T-cell (primary cell): ENCODE measurements around the gene CREBRF. TPM values are rescaled to one million over a fixed set of nuclear protein-coding genes. Genes with fewer than 3 reads are reported as not detected.

Experiments used
- ATAC-seq, 4 experiments: fragments of 200-7000 bp in 3 of 4; fragments of 150-1000 bp in 1 of 4; cut with Tn5 transposase; replicated peaks in 1 of 4; 1 replicate in 3 of 4; 2 replicates in 1 of 4; pipeline ENCODE4 v1.10.0; 2021; ENCODE audit warnings: moderate library complexity in 3 of 4, mild to moderate bottlenecking in 2 of 4, moderate number of reproducible peaks in 1 of 4
- CTCF ChIA-PET, 2 donors: fragments of 300-600 bp; sonication (Branson Sonifier 250); formaldehyde crosslinking; loops; one replicate each; lab custom pipeline; 2022; ENCODE audit warnings: antibody characterized with exemption in 2 of 2; lab: Charles Lee
- POLR2A ChIA-PET, 2 donors: fragments of 300-600 bp; sonication (Branson Sonifier 250); formaldehyde crosslinking; loops; one replicate each; lab custom pipeline; 2022; ENCODE audit warnings: antibody characterized with exemption in 2 of 2; lab: Charles Lee
- DNase-seq, 35 experiments: peaks; one replicate each; pipeline versions ENCODE4 v3.0.0 to v3.0.0-alpha.2; 2013 to 2023
- H3K27ac ChIP-seq: one replicate; pipeline ENCODE4 v1.5.1; 2013; ENCODE audit warnings: low read length
- H3K27me3 ChIP-seq, 2 experiments: replicated peaks in 1 of 2; 1 replicate in 1 of 2; 2 replicates in 1 of 2; pipeline versions ENCODE4 v1.6.1 to v1.7.0; 2013; ENCODE audit warnings: low read length in 1 of 2, mixed read lengths in 1 of 2; ENCODE audit not compliant: control insufficient read depth in 2 of 2, insufficient read depth in 2 of 2; ENCODE audit errors: extremely low read depth in 1 of 2
- H3K36me3 ChIP-seq, 2 donors: 1 replicate in 1 of 2; 2 replicates in 1 of 2; pipeline versions ENCODE4 v1.6.1 to v1.7.0; 2013; ENCODE audit warnings: low read length in 1 of 2; ENCODE audit not compliant: control insufficient read depth in 2 of 2, insufficient read depth in 1 of 2; ENCODE audit errors: extremely low read depth in 1 of 2
- H3K4me1 ChIP-seq, 2 experiments: 1 replicate in 1 of 2; 2 replicates in 1 of 2; pipeline versions ENCODE4 v1.6.1 to v1.7.0; 2013; ENCODE audit warnings: low read length in 2 of 2, mixed read lengths in 1 of 2; ENCODE audit not compliant: insufficient read depth in 2 of 2, control insufficient read depth in 1 of 2; ENCODE audit errors: extremely low read depth in 1 of 2
- H3K4me3 ChIP-seq, 2 donors: 1 replicate in 1 of 2; 2 replicates in 1 of 2; pipeline versions ENCODE4 v1.5.1 to v1.7.0; 2013; ENCODE audit warnings: mild to moderate bottlenecking in 2 of 2, low read length in 1 of 2, moderate library complexity in 1 of 2; ENCODE audit not compliant: control insufficient read depth in 1 of 2; ENCODE audit errors: extremely low read depth in 1 of 2
- H3K9me3 ChIP-seq: 2 replicates; pipeline ENCODE4 v1.7.0; 2013
- H3K27ac Mint-ChIP-seq, 2 donors: one replicate each; pipeline ENCODE4 v1.8.0; 2020 to 2021; ENCODE audit warnings: mild to moderate bottlenecking in 2 of 2, mixed read lengths in 2 of 2
- H3K27me3 Mint-ChIP-seq, 2 donors: one replicate each; pipeline ENCODE4 v1.8.0; 2021 to 2022; ENCODE audit warnings: mixed read lengths in 2 of 2
- H3K36me3 Mint-ChIP-seq: one replicate; pipeline ENCODE4 v1.8.0; 2021; ENCODE audit warnings: mixed read lengths
- H3K4me1 Mint-ChIP-seq, 3 donors: one replicate each; pipeline ENCODE4 v1.8.0; 2020 to 2022; ENCODE audit warnings: mixed read lengths in 3 of 3, mild to moderate bottlenecking in 1 of 3
- H3K4me3 Mint-ChIP-seq, 3 donors: one replicate each; pipeline ENCODE4 v1.8.0; 2020 to 2022; ENCODE audit warnings: mild to moderate bottlenecking in 3 of 3, mixed read lengths in 3 of 3, moderate library complexity in 3 of 3
- H3K9me3 Mint-ChIP-seq, 3 donors: one replicate each; pipeline ENCODE4 v1.8.0; 2020 to 2022; ENCODE audit warnings: mixed read lengths in 3 of 3
- WGBS: methylation state at CpG from one replicate; pipeline ENCODE4 v1.1.5; 2013; ENCODE audit warnings: missing lambda C conversion rate; ENCODE audit not compliant: insufficient coverage; 5-methylcytosine and 5-hydroxymethylcytosine counted together
- total RNA-seq, 35 experiments: library from RNA in 6 of 35; stranded (reverse) in 6 of 35; fragments of 120-200 nt in 1 of 35; gene quantifications; one replicate each; pipeline versions ENCODE4 v1.2.1 to v1.2.4 and lab custom pipeline; 2013 to 2026

The CREBRF gene
- total RNA-seq, 5 donors from 2014 or later (not counting 1 experiment from before 2014, with no cell fraction given), result 77.8 to 94.7 (median 89.7) TPM

GRCh38 chr5:173172166-173172565 lies 116.0 kb downstream of the CREBRF start:
- H3K4me1 Mint-ChIP-seq, result no peaks in the 10 kb centered on the region
- Histone ChIP-seq H3K36me3 (no peaks in the 10 kb centered on the region), H3K4me1 (no peaks in the 10 kb centered on the region), H3K4me3 (no peak overlapping the region), H3K9me3 (no peaks in the 10 kb centered on the region), H3K27me3 (peaks cover 0 to 3% of the 10 kb centered on the region in 2 experiments), H3K27ac (no peak overlapping the region)
- no peak overlapping the region for H3K27ac Mint-ChIP-seq
- ATAC-seq (no peak), DNase-seq (no peak)
- H3K27me3 Mint-ChIP-seq, result no peaks in the 10 kb centered on the region
- ChIA-PET CTCF (no interaction called here), POLR2A (interaction anchor here in 1 of 2 donors (0.6 kb wide), 1 partner anchor 760 kb away, joined by 3 read pairs; no protein-coding TSS in a partner anchor)
- H3K4me3 Mint-ChIP-seq, result no peak overlapping the region
- peaks cover 0 to 5% (median 0%) of the 10 kb centered on the region in 3 donors for H3K9me3 Mint-ChIP-seq
- H3K36me3 Mint-ChIP-seq, result no peaks in the 10 kb centered on the region
- no CpG with 5 or more reads among the region's 8 CpGs for WGBS

GRCh38 chr5:173175523-173175922 lies 119.4 kb downstream of the CREBRF start:
- H3K36me3 ChIP-seq, result no peaks in the 10 kb centered on the region
- Mint-ChIP-seq H3K36me3 (no peaks in the 10 kb centered on the region), H3K9me3 (peaks cover 0 to 13% (median 4%) of the 10 kb centered on the region in 3 donors), H3K27me3 (peaks cover 3 to 4% of the 10 kb centered on the region in 2 donors), H3K4me3 (no peak overlapping the region), H3K27ac (no peak overlapping the region), H3K4me1 (peaks cover 0 to 2% (median 0%) of the 10 kb centered on the region in 3 donors)
- no peak for ATAC-seq
- H3K27me3 ChIP-seq, result peaks cover 0 to 12% of the 10 kb centered on the region in 2 experiments
- H3K27ac ChIP-seq, result no peak overlapping the region
- H3K4me1 ChIP-seq, result no peaks in the 10 kb centered on the region
- H3K9me3 ChIP-seq, result no peaks in the 10 kb centered on the region
- no CpG with 5 or more reads among the region's 4 CpGs for WGBS
- ChIA-PET POLR2A (no interaction called here), CTCF (no interaction called here)
- H3K4me3 ChIP-seq, result no peak overlapping the region
- DNase-seq, result no peak

DNA sequence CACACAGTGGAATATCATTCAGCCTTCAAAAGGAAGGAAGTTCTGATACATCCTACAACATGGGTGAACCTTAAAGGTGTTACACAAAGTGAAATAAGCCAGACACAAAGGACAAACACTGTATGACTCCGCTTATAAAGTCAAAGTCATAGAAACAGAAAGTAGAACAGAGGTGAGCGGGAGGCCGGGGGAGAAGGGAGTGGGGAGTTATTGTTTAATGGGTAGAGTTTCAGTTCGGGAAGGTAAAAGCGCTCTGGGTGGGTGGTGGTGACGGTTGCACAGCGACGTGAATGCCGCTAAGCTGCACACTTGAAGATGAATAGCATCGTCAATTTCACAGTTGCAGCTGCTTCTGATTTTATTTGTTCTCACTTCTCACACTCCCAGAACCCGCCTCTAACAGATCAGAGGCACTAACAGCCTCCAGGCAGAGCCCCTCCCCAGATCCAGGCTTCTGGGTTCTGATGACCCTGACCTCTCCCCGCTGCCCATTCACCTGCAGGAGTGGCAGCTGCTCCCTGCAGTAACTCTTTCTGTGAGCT lies 122.3 kb downstream of the CREBRF start:
- Mint-ChIP-seq H3K27me3 (peaks cover 3 to 4% of the 10 kb centered on the region in 2 donors), H3K27ac (no peak overlapping the region), H3K36me3 (no peaks in the 10 kb centered on the region), H3K9me3 (peaks cover 2 to 7% (median 4%) of the 10 kb centered on the region in 3 donors), H3K4me1 (peaks cover 0 to 2% (median 0%) of the 10 kb centered on the region in 3 donors), H3K4me3 (no peak overlapping the region)
- CTCF ChIA-PET, result no interaction called here
- Histone ChIP-seq H3K36me3 (no peaks in the 10 kb centered on the region), H3K4me1 (no peaks in the 10 kb centered on the region), H3K4me3 (no peak overlapping the region), H3K27me3 (peaks cover 0 to 12% of the 10 kb centered on the region in 2 experiments), H3K27ac (no peak overlapping the region), H3K9me3 (no peaks in the 10 kb centered on the region)
- WGBS, result 55% methylated on average over 7 of the region's 12 CpGs
- no peak for ATAC-seq
- DNase-seq, result no peak
- POLR2A ChIA-PET, result no interaction called here

GRCh38 chr5:173180331-173180730 lies 124.2 kb downstream of the CREBRF start:
- peaks cover 0 to 2% (median 0%) of the 10 kb centered on the region in 3 donors for H3K4me1 Mint-ChIP-seq
- H3K4me3 ChIP-seq, result no peak overlapping the region
- CTCF ChIA-PET, result no interaction called here

GRCh38 chr5:173187054-173187743 lies 131.0 kb downstream of the CREBRF start:
- Histone ChIP-seq H3K27me3 (peaks cover 0 to 4% of the 10 kb centered on the region in 2 experiments), H3K4me3 (no peak overlapping the region), H3K9me3 (no peaks in the 10 kb centered on the region), H3K27ac (no peak overlapping the region), H3K4me1 (no peaks in the 10 kb centered on the region), H3K36me3 (no peaks in the 10 kb centered on the region)
- Mint-ChIP-seq H3K9me3 (no peaks in the 10 kb centered on the region), H3K4me1 (no peaks in the 10 kb centered on the region), H3K27me3 (peaks cover 1 to 4% of the 10 kb centered on the region in 2 donors), H3K27ac (no peak overlapping the region), H3K4me3 (no peak overlapping the region), H3K36me3 (no peaks in the 10 kb centered on the region)
- peak in 3 of 35 experiments; percentile 3 to 14 (median 11) for DNase-seq
- CTCF ChIA-PET, result interaction anchor here in 1 of 2 donors (1.1 kb wide), 1 partner anchor 204 kb away, joined by 3 read pairs; the partner anchor contains the start of gene ATP6V0E1
- ATAC-seq, result peak in 1 of 4 experiments; percentile 51
- POLR2A ChIA-PET, result no interaction called here
- 88% methylated on average over 11 of the region's 11 CpGs for WGBS

More at GRCh38 chr5:173180331-173180730, 124.2 kb downstream of the CREBRF start:
- ATAC-seq (no peak), DNase-seq (no peak)
- Mint-ChIP-seq H3K9me3 (peaks cover 2 to 7% (median 4%) of the 10 kb centered on the region in 3 donors), H3K27ac (no peak overlapping the region), H3K27me3 (peaks cover 3 to 4% of the 10 kb centered on the region in 2 donors), H3K4me3 (no peak overlapping the region), H3K36me3 (no peaks in the 10 kb centered on the region)
- H3K4me1 ChIP-seq, result no peaks in the 10 kb centered on the region
- WGBS, result 45% methylated on average over 2 of the region's 2 CpGs
- no peak overlapping the region for H3K27ac ChIP-seq
- no peaks in the 10 kb centered on the region for H3K9me3 ChIP-seq
- peaks cover 0 to 10% of the 10 kb centered on the region in 2 experiments for H3K27me3 ChIP-seq
- no peaks in the 10 kb centered on the region for H3K36me3 ChIP-seq
- POLR2A ChIA-PET, result interaction anchor here in 1 of 2 donors (0.7 kb wide), 1 partner anchor 97 kb away, joined by 3 read pairs; no protein-coding TSS in a partner anchor

GRCh38 chr5:173188280-173188679 lies 132.1 kb downstream of the CREBRF start:
- Mint-ChIP-seq H3K27me3 (peaks cover 4 to 6% of the 10 kb centered on the region in 2 donors), H3K4me3 (no peak overlapping the region), H3K4me1 (no peaks in the 10 kb centered on the region), H3K36me3 (no peaks in the 10 kb centered on the region), H3K9me3 (no peaks in the 10 kb centered on the region), H3K27ac (no peak overlapping the region)
- WGBS, result 100% methylated on average over 1 of the region's 2 CpGs
- ATAC-seq (no peak), DNase-seq (no peak)
- ChIA-PET CTCF (no interaction called here), POLR2A (no interaction called here)
- H3K4me1 ChIP-seq, result no peaks in the 10 kb centered on the region
- H3K36me3 ChIP-seq, result no peaks in the 10 kb centered on the region
- H3K4me3 ChIP-seq, result no peak overlapping the region
- H3K27ac ChIP-seq, result no peak overlapping the region
- H3K27me3 ChIP-seq, result peaks cover 0 to 8% of the 10 kb centered on the region in 2 experiments
- H3K9me3 ChIP-seq, result no peaks in the 10 kb centered on the region
